ENCODE data around the gene LIG1. TPM values are rescaled to one million over a fixed set of nuclear protein-coding genes. Genes with fewer than 3 reads are reported as not detected.

LIG1 gene
- total RNA-seq, 1 donor from 2014 or later, result 17.0 TPM

DNA sequence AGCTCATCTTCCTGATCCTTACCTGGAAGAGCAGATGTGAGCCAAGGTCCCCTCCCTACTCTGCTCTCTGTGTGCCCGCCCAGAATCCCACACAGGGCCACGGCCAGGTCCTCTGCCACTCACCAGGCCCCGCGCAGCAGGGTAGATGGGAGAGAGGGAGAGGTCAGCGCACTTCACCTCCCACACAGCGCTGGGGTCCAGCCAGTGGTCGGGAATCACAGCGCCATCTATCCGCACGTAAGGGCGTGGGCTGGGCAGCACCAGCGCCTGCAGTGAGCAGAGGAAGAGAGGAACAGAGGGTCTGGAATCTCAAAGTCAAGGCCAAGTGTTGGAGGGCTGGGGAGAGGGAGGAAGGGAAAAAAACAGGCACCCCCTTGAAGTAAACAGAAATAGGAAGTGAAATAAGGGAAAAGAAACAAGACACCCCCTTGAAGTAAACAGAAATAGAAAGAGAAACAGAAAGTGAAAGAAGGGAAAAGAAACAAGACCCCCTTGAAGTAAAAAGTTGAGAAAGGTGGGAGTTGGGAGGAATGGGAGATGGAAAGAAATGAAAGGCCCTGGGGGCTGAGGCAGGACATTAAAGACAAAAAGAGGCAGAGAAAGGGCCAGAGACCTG is 52.5 kb downstream of the LIG1 start:
- TF ChIP-seq, protein P1, sequence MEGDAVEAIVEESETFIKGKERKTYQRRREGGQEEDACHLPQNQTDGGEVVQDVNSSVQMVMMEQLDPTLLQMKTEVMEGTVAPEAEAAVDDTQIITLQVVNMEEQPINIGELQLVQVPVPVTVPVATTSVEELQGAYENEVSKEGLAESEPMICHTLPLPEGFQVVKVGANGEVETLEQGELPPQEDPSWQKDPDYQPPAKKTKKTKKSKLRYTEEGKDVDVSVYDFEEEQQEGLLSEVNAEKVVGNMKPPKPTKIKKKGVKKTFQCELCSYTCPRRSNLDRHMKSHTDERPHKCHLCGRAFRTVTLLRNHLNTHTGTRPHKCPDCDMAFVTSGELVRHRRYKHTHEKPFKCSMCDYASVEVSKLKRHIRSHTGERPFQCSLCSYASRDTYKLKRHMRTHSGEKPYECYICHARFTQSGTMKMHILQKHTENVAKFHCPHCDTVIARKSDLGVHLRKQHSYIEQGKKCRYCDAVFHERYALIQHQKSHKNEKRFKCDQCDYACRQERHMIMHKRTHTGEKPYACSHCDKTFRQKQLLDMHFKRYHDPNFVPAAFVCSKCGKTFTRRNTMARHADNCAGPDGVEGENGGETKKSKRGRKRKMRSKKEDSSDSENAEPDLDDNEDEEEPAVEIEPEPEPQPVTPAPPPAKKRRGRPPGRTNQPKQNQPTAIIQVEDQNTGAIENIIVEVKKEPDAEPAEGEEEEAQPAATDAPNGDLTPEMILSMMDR (IDR thresholded peaks at IDR 0.05), result no peak
- Mint-ChIP-seq H3K36me3 (ENCODE audit: low read depth) (peaks cover 15% of the 10 kb centered on the region), H3K9me3 (ENCODE audit: low read depth) (no peaks in the 10 kb centered on the region), H3K27ac (ENCODE audit: unreplicated experiment) (no peak overlapping the region), H3K4me3 (ENCODE audit: unreplicated experiment) (no peak overlapping the region), H3K4me1 (ENCODE audit: low read depth) (peaks cover 9% of the 10 kb centered on the region), H3K27me3 (ENCODE audit: low read depth) (no peaks in the 10 kb centered on the region)
- no peak for DNase-seq (ENCODE audit: low spot score)

DNA sequence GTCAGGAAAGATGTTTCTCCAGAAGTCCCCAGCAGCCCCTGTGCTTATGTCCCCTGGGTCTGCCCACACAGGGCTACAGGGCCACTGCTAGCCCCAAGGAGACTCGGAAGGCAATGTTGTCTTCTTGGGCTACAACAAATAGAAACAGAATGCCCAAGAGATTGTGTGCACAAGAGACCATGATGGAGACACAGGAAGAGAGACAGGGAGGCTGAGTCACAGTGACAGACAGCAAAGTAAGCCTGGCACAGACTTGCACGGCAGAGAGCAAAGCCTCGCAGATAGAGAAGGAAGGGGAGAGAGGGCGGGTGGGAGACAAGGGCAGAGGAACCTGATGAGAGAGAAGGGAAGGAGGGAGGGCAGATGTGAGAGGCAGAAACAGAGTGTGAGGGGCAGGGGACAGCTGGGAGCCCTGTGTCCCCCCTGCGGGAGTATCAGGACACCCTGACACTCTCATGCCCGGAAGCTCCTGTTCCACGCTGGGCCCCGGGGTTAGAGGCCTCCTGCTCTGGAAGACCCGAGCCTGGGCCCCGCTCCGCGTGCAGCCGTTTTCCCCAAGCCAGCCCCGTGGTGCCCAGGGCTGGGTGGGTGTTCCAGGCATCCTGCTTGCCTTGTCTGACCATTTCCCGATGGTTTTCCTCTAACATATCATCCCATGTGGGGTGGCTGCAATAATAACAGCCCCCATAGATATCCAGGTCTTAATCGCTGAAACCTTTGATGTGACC is 56.8 kb downstream of the LIG1 start:
- TF ChIP-seq, protein P1 (IDR thresholded peaks at IDR 0.05), result no peak
- Mint-ChIP-seq H3K27me3 (ENCODE audit: low read depth) (no peaks in the 10 kb centered on the region), H3K27ac (ENCODE audit: unreplicated experiment) (no peak overlapping the region), H3K4me3 (ENCODE audit: unreplicated experiment) (no peak overlapping the region), H3K36me3 (ENCODE audit: low read depth) (peaks cover 10% of the 10 kb centered on the region), H3K4me1 (ENCODE audit: low read depth) (peaks cover 8% of the 10 kb centered on the region), H3K9me3 (ENCODE audit: low read depth) (no peaks in the 10 kb centered on the region)
- no peak for DNase-seq (ENCODE audit: low spot score)

DNA sequence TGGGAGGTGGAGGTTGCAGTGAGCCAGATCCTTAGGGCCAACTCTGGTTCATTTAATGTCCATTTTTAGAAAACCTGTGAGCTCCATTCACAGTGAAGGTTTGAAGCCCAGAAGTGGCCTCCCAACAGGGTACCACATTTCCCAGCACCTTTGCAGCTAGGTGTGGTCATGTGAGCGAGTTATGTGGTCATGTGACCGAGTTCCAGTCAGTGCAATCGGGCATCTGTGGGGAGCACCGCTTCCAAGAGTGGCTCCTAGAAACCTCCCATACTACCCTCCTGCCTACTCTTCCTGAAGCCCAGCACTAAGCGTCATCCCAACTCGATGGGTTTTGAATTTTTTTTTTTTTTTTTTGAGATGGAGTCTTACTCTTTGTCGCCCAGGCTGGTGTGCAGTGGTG is 58.9 kb downstream of the LIG1 start:
- peaks cover 15% of the 10 kb centered on the region for H3K4me1 Mint-ChIP-seq (ENCODE audit: low read depth)
- TF ChIP-seq, protein P1 (IDR thresholded peaks at IDR 0.05), result no peak
- no peaks in the 10 kb centered on the region for H3K9me3 Mint-ChIP-seq (ENCODE audit: low read depth)
- no peak overlapping the region for H3K4me3 Mint-ChIP-seq (ENCODE audit: unreplicated experiment)
- peak overlapping the region; percentile 91 for H3K27ac Mint-ChIP-seq (ENCODE audit: unreplicated experiment)
- DNase-seq (ENCODE audit: low spot score), result no peak
- H3K27me3 Mint-ChIP-seq (ENCODE audit: low read depth), result no peaks in the 10 kb centered on the region
- H3K36me3 Mint-ChIP-seq (ENCODE audit: low read depth), result peaks cover 1% of the 10 kb centered on the region

DNA sequence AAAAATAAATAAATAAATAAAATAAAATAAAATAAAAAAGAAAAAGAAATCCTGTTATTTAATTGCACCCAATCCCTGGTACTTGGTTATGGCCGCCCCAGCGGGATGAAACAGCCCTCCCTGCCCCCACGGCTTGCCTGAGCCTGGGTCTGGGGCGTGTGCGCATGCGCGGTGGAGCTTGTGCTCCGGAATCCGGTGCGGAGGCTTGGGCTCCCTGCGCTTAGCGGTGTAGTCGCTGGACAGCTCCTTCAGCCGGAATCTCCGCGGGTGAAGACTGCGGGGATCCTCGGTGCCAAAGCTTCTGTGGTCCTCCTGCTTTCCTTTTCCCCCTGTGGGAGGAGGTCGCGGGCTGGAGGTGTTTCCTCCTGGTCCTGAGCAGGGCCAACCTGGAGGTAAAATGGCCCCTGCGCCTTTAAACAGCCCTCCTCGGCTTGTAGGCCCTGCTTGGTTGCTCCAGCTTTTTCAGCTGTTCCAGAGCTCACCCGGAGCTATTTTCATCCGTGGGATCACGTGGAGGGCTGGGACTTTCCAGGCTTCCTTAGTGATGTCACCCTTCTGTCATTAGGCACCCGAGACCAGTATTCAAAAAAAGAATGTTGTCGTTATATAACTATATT is 59.7 kb downstream of the LIG1 start, which contains the start of gene PLA2G4C:
PLA2G4C (minus strand) TSS at position 468 of the 617 bp plus-strand sequence. CDS start 4,288 bp downstream, outside the sequence.
- H3K27ac Mint-ChIP-seq (ENCODE audit: unreplicated experiment), result peak within 1 kb of the TSS; percentile 91
- no peaks in the 10 kb centered on the region for H3K9me3 Mint-ChIP-seq (ENCODE audit: low read depth)
- peak within 1 kb of the TSS; percentile 63 for H3K4me3 Mint-ChIP-seq (ENCODE audit: unreplicated experiment)
- H3K27me3 Mint-ChIP-seq (ENCODE audit: low read depth), result peaks cover 2% of the 10 kb centered on the region
- TF ChIP-seq, protein P1 (IDR thresholded peaks at IDR 0.05), result no peak
- H3K36me3 Mint-ChIP-seq (ENCODE audit: low read depth), result peaks cover 1% of the 10 kb centered on the region
- peaks cover 15% of the 10 kb centered on the region for H3K4me1 Mint-ChIP-seq (ENCODE audit: low read depth)
- DNase-seq (ENCODE audit: low spot score), result peak; percentile 95

DNA sequence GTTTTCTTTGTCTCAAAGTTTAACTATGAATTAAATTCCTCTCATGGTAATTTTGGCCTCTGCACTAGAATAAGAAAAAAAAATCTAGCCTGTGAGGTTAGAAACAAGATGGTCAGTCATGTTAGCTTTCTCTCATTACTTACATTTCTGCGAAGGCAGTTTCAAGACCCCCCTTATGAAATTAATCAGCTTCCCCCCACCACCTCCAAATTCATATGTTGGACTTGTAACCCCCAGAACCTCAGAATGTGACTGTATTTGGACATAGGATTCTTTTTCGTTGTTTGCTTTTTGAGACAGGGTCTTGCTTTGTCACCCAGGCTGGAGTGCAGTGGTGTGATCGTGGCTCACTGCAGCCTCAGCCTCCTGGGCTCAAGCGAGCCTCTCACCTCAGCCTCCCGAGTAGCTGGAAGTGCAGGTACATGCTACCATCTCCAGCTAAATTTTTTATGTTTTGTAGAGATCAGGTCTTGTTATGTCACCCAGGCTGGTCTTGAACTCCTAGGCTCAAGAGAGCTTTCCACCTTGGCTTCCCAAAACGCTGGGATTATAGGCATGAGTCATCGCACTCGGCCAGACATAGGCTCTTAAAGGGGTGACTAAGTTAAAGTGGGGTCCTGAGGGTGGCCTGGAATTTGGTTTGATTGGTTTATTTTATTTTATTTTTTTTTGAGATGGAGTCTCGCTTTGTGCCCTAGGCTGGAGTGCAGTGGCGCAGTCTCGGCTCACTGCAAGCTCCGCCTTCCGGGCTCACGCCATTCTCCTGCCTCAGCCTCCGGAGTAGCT is 61.0 kb downstream of the LIG1 start:
- Mint-ChIP-seq H3K27me3 (ENCODE audit: low read depth) (peaks cover 2% of the 10 kb centered on the region), H3K36me3 (ENCODE audit: low read depth) (peaks cover 1% of the 10 kb centered on the region), H3K4me3 (ENCODE audit: unreplicated experiment) (no peak overlapping the region), H3K27ac (ENCODE audit: unreplicated experiment) (no peak overlapping the region), H3K9me3 (ENCODE audit: low read depth) (no peaks in the 10 kb centered on the region), H3K4me1 (ENCODE audit: low read depth) (peaks cover 15% of the 10 kb centered on the region)
- TF ChIP-seq, protein P1 (IDR thresholded peaks at IDR 0.05), result no peak
- no peak for DNase-seq (ENCODE audit: low spot score)
